DOHH2 (cell line): ENCODE results near the gene PER1.

ENCODE experiments used
- EZH2phosphoT487 ChIP-seq: fragments of 200-600 bp; sonication (generic); IDR thresholded peaks from 2 replicates; pipeline ENCODE4 v1.6.1; 2017; ENCODE audit warnings: borderline replicate concordance, mild to moderate bottlenecking, antibody characterized with exemption, low read length, moderate library complexity, mixed read lengths
- TF ChIP-seq, protein P1 (sequence below): fragments of 200-600 bp; sonication (generic); IDR thresholded peaks from one replicate; pipeline ENCODE4 v1.5.1; 2014; ENCODE audit warnings: antibody characterized with exemption, mild to moderate bottlenecking, low read depth, low read length; ENCODE audit not compliant: poor library complexity, severe bottlenecking

DNA sequence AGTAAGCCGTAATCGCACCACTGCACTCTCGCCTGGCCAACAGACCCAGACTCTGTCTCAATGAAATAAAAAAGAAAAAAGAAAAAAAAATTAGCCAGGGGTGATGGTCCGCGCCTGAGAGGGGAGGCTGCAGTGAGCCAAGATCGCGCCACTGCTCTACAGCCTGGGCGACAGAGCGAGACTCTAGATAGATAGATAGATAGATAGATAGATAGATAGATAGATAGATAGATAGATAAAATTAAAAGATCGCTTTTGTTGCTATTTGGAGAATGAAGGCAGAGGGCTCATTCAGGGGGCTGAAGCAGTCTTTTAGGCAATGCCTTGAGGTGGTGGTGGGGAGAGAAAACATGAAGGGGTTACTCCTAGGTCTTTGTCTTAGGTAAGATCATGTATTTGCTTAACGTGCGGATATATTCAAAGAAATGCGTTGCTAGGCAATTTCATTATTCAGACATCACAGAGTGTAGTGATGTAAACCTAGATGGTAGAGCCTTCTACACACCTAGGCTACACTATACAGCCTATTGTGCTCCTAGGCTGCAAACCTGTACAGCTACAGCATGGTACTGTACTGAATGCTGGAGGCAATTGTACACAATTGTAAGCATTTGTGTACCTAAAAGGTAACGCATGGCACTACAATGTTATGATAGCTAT is 23.9 kb downstream of the PER1 start:
- TF ChIP-seq, protein P1, sequence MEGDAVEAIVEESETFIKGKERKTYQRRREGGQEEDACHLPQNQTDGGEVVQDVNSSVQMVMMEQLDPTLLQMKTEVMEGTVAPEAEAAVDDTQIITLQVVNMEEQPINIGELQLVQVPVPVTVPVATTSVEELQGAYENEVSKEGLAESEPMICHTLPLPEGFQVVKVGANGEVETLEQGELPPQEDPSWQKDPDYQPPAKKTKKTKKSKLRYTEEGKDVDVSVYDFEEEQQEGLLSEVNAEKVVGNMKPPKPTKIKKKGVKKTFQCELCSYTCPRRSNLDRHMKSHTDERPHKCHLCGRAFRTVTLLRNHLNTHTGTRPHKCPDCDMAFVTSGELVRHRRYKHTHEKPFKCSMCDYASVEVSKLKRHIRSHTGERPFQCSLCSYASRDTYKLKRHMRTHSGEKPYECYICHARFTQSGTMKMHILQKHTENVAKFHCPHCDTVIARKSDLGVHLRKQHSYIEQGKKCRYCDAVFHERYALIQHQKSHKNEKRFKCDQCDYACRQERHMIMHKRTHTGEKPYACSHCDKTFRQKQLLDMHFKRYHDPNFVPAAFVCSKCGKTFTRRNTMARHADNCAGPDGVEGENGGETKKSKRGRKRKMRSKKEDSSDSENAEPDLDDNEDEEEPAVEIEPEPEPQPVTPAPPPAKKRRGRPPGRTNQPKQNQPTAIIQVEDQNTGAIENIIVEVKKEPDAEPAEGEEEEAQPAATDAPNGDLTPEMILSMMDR = no peak
- TF ChIP-seq EZH2phosphoT487 = no peak
